H1 (cell line): ENCODE data around the gene NELFA. TPM values are rescaled to one million over a fixed set of nuclear protein-coding genes. Genes with fewer than 3 reads are reported as not detected.

ENCODE experiments used
- BCL11A ChIP-seq, 2 experiments: IDR thresholded peaks; one replicate each; pipeline ENCODE4 v1.6.1; 2011; ENCODE audit warnings: low read depth in 2 of 2, low read length in 2 of 2, mild to moderate bottlenecking in 2 of 2
- PHF8 ChIP-seq: fragments of 200-600 bp; sonication (generic); conservative IDR thresholded peaks from 2 replicates; pipeline ENCODE4 v1.7.1; 2012; ENCODE audit warnings: low read depth, mild to moderate bottlenecking, inconsistent platforms, low read length, moderate library complexity
- polyA plus RNA-seq, 7 experiments: library from polyadenylated mRNA; depleted of rRNA in 3 of 7; stranded (reverse) in 5 of 7; unstranded in 2 of 7; fragments of >200 nt in 5 of 7; fragments of 200-250 nt in 2 of 7; gene quantifications; 1 replicate in 5 of 7; 2 replicates in 1 of 7; 4 replicates in 1 of 7; pipeline versions ENCODE4 v1.2.1 to v1.2.3, GENCODE V29; 2011 to 2013; ENCODE audit warnings: missing spikeins in 2 of 7, mixed read lengths in 2 of 7
- total RNA-seq: library from RNA; stranded (reverse); fragmentation: NEBNext Ultra II Directional; extraction: Animal tissue kit (Norgen Biotek cat#: 25700); gene quantifications from 2 replicates; pipeline ENCODE4 v1.2.1, GENCODE V29; 2021

NELFA gene
- total and polyA plus RNA-seq, 2 of the 8 experiments (the other 6 are each of a cell fraction or from before 2014, with no cell fraction given): 41.8 to 57.5 TPM

DNA sequence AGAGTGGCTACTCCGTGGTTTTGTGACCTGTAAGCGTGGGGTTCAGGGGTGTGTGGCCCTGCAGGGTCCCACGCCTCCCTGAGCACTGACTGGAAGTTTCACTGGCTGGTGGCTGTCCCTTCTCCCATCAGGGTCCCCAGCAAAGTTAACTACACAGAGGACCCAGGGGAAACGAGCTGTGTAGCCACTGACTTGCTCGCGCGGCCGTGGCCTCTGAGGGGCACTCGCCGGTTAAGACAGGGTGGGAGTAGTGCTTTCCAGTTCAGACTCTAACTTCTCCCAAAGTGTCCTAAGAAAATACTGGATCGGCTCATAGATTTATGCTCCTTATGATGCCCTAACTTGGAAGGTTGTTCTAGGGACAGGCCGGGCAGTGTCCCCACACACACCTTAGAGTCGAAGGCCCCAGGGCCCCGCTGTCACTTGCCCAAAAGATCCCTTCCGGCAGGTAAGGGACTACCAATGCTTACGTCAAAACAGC, 28.2 kb downstream of the NELFA start (continued):
- TF ChIP-seq PHF8: no peak
- TF ChIP-seq BCL11A (IDR thresholded peaks at IDR 0.05; ENCODE audit: low read depth in 2 of 2, low read length in 2 of 2): no peak
